K562 (cell line): ENCODE measurements around the gene HLF.

Experiments used
- EGR1 ChIP-seq: fragments of 450-650 bp; conservative IDR thresholded peaks from 2 replicates; pipeline ENCODE4 v1.6.1; 2017; ENCODE audit warnings: mild to moderate bottlenecking
- FIP1L1 ChIP-seq: fragments of 200-400 bp; formaldehyde crosslinking; IDR thresholded peaks from 2 replicates; pipeline ENCODE4 v1.6.1; 2018; ENCODE audit warnings: mild to moderate bottlenecking, low read depth, low read length; ENCODE audit not compliant: poor library complexity, severe bottlenecking
- JUN ChIP-seq, 2 experiments: sonication (generic) in 1 of 2; formaldehyde crosslinking in 1 of 2; IDR thresholded peaks; 2 replicates each; pipeline versions ENCODE4 v1.6.1 to v1.8.0; 2012 to 2022; ENCODE audit warnings: borderline replicate concordance in 2 of 2, mild to moderate bottlenecking in 2 of 2, improper control_type of control experiment in 1 of 2, low read depth in 1 of 2, low read length in 1 of 2, missing genetic modification reagents in 1 of 2
- MEF2D ChIP-seq: conservative IDR thresholded peaks from 2 replicates; pipeline ENCODE4 v1.6.1; 2016; ENCODE audit warnings: low read depth, missing genetic modification characterization, missing compliant biosample characterization
- RBM17 ChIP-seq: fragments of 200-400 bp; formaldehyde crosslinking; IDR thresholded peaks from 2 replicates; pipeline ENCODE4 v1.6.1; 2017; ENCODE audit warnings: low read depth, mild to moderate bottlenecking, low read length, borderline replicate concordance
- ZNF197 ChIP-seq: fragments of 200-800 bp; sonication (Bioruptor generic); IDR thresholded peaks from 2 replicates; pipeline ENCODE4 v1.6.1; 2016; ENCODE audit warnings: low read depth, missing genetic modification characterization, missing compliant biosample characterization
- ZNF239 ChIP-seq: fragments of 250-450 bp; sonication (Bioruptor Pico); IDR thresholded peaks from 2 replicates; pipeline ENCODE4 v1.4.0; 2020; ENCODE audit warnings: mild to moderate bottlenecking
- TF ChIP-seq, protein P1 (sequence below): fragments of 250-450 bp; sonication (Bioruptor Pico); IDR thresholded peaks from 2 replicates; pipeline ENCODE4 v1.5.0; 2021
- TF ChIP-seq, protein P2 (sequence below): sonication (generic); formaldehyde crosslinking; IDR thresholded peaks from 2 replicates; pipeline ENCODE4 v1.9.0; 2022; ENCODE audit warnings: mild to moderate bottlenecking, missing genetic modification reagents
- TF ChIP-seq, protein P3 (sequence below): fragments of 250-450 bp; sonication (Bioruptor Pico); IDR thresholded peaks from 2 replicates; pipeline ENCODE4 v1.8.0; 2021; ENCODE audit warnings: mild to moderate bottlenecking, moderate library complexity
- TF ChIP-seq, protein P4 (sequence below): fragments of 250-450 bp; sonication (Bioruptor Pico); IDR thresholded peaks from 2 replicates; pipeline ENCODE4 v1.4.0; 2020; ENCODE audit warnings: mild to moderate bottlenecking
- TF ChIP-seq, protein P5 (sequence below), 3 experiments: IDR thresholded peaks in 2 of 3; conservative IDR thresholded peaks in 1 of 3; 2 replicates each; pipeline ENCODE4 v1.5.1; 2011 to 2012; ENCODE audit warnings: low read length in 3 of 3, mild to moderate bottlenecking in 3 of 3, control low read depth in 2 of 3, improper control_type of control experiment in 1 of 3, inconsistent platforms in 1 of 3, low read depth in 1 of 3, mixed read lengths in 1 of 3, moderate library complexity in 1 of 3; ENCODE audit not compliant: insufficient read depth in 2 of 3

DNA sequence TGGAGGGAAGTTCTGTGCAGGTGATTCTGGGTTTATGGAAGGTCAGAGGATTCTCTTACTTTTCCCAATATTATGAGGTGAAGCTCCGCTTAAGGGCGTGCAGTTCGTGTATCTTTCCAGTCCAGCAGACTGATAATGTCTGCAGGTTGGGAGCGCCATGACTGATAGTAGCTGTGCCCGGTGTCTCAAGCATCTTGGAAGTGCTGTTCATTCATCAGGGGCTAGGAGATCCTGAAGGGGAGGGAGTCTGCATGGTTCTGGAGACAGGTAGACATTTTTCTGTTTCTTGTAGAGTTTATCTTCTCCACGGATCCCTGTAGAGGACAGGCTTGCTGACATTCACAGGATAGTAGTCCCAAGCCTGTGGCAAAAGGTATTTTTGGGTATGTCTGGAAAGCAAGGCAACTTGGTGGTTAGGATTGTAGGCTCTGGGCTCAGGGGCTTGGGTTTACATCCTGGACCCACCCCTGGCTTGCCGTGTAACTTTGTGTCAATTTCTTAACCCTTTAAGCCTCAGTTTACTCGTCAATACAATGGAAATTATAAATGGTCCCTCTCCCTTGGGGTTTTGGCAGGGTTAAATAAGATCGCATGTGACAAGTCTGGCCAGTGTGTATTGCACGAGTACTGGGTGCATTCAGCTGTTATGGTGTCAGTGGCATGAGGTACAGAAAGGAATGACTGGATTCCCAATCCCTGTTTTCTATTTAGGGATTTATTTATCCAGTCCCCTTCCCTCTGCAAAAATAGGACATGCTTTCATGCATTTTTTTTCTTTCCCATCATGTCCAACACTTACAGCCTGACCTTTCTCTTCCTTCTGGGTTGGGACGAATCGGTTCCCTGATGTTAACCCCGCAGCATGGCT is 8.2 kb downstream of the HLF start:
- TF ChIP-seq, protein P1, sequence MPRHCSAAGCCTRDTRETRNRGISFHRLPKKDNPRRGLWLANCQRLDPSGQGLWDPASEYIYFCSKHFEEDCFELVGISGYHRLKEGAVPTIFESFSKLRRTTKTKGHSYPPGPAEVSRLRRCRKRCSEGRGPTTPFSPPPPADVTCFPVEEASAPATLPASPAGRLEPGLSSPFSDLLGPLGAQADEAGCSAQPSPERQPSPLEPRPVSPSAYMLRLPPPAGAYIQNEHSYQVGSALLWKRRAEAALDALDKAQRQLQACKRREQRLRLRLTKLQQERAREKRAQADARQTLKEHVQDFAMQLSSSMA (CRISPR knock-in tag): no peak
- TF ChIP-seq, protein P2, sequence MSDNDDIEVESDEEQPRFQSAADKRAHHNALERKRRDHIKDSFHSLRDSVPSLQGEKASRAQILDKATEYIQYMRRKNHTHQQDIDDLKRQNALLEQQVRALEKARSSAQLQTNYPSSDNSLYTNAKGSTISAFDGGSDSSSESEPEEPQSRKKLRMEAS (CRISPR knock-in tag): no peak
- TF ChIP-seq RBM17 (no peak), ZNF197 (no peak), FIP1L1 (no peak), MEF2D (no peak), ZNF239 (CRISPR knock-in tag) (no peak), JUN (IDR thresholded peaks at IDR 0.05; ENCODE audit: borderline replicate concordance, low read depth, low read length) (no peak), JUN (CRISPR knock-in tag; IDR thresholded peaks at IDR 0.05; ENCODE audit: borderline replicate concordance) (no peak), EGR1 (no peak)
- TF ChIP-seq, protein P3, sequence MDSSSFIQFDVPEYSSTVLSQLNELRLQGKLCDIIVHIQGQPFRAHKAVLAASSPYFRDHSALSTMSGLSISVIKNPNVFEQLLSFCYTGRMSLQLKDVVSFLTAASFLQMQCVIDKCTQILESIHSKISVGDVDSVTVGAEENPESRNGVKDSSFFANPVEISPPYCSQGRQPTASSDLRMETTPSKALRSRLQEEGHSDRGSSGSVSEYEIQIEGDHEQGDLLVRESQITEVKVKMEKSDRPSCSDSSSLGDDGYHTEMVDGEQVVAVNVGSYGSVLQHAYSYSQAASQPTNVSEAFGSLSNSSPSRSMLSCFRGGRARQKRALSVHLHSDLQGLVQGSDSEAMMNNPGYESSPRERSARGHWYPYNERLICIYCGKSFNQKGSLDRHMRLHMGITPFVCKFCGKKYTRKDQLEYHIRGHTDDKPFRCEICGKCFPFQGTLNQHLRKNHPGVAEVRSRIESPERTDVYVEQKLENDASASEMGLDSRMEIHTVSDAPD (CRISPR knock-in tag): no peak
- TF ChIP-seq, protein P4, sequence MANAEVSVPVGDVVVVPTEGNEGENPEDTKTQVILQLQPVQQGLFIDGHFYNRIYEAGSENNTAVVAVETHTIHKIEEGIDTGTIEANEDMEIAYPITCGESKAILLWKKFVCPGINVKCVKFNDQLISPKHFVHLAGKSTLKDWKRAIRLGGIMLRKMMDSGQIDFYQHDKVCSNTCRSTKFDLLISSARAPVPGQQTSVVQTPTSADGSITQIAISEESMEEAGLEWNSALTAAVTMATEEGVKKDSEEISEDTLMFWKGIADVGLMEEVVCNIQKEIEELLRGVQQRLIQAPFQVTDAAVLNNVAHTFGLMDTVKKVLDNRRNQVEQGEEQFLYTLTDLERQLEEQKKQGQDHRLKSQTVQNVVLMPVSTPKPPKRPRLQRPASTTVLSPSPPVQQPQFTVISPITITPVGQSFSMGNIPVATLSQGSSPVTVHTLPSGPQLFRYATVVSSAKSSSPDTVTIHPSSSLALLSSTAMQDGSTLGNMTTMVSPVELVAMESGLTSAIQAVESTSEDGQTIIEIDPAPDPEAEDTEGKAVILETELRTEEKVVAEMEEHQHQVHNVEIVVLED (CRISPR knock-in tag): no peak
- TF ChIP-seq, protein P5, sequence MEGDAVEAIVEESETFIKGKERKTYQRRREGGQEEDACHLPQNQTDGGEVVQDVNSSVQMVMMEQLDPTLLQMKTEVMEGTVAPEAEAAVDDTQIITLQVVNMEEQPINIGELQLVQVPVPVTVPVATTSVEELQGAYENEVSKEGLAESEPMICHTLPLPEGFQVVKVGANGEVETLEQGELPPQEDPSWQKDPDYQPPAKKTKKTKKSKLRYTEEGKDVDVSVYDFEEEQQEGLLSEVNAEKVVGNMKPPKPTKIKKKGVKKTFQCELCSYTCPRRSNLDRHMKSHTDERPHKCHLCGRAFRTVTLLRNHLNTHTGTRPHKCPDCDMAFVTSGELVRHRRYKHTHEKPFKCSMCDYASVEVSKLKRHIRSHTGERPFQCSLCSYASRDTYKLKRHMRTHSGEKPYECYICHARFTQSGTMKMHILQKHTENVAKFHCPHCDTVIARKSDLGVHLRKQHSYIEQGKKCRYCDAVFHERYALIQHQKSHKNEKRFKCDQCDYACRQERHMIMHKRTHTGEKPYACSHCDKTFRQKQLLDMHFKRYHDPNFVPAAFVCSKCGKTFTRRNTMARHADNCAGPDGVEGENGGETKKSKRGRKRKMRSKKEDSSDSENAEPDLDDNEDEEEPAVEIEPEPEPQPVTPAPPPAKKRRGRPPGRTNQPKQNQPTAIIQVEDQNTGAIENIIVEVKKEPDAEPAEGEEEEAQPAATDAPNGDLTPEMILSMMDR (IDR thresholded peaks at IDR 0.05 in 2 of 3, conservative IDR thresholded peaks at IDR 0.05 in 1 of 3; ENCODE audit: insufficient read depth in 2 of 3, low read depth in 1 of 3, low read length in 3 of 3): no peak
